GOT3 (cell line): ENCODE results near the gene THBS3.

Source experiments
- DNase-seq: peaks from one replicate; lab custom pipeline; 2025; ENCODE audit warnings: mixed read lengths; lab: John Stamatoyannopoulos, UW

The THBS3 gene

DNA sequence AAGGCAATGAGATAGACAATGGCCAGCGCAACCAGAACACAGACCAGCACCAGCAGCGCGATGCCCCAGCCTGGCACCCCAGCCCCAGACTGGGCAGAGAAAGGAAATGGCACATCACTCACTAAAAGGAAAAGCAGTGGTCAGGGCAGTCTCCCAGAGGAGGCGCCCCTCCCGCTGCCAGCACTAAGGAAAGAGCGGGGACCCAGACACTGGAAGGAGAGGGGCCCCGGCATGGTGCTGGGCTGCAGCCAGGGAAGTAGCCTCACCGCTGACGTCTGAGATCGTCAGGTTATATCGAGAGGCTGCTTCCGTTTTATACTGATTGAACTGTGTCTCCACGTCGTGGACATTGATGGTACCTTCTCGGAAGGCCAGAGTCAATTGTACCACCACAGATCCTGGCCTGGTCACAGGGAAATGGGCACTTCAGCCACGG, 20.2 kb downstream of the THBS3 start:
- no peak for DNase-seq

- DNase-seq = no peak
These were observed 20.8 kb downstream of the THBS3 start for GRCh38 chr1:155186794-155187455.

DNA sequence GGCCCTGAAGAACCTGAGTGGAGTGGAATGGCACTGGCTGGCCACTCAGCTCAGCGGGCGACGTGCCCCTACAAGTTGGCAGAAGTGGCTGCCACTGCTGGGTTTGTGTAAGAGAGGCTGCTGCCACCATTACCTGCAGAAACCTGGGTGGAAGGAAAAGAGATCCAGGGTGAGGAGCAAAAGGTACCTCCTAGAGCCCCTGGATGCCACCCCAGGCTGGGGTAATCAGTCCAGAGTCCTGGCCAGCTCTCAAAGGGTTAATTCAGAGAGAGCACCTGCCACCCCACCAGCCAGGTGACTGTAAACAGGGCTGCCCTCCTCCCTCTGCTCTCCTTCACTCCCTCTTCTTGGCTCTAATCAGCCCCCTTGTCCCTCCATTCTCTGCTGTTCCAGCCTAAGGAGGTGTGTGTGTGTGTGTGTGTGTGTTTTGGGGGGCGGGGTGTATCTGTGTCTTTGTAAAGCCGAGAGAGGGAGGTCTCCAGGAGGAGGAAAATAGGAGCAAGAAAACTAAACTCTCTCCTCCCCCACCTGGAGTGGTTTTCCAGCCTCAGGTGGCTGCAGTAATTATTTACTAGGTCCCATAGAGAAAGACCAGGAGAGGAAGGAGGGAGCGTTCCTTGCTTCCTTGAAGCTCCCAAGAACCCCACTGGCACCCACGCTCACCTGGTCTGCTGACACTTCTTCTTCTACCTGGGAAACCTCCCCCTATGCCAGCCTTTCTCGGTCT, 21.5 kb downstream of the THBS3 start:
- DNase-seq = no peak

- DNase-seq = no peak
These were observed 22.0 kb downstream of the THBS3 start for GRCh38 chr1:155185783-155186066.

DNA sequence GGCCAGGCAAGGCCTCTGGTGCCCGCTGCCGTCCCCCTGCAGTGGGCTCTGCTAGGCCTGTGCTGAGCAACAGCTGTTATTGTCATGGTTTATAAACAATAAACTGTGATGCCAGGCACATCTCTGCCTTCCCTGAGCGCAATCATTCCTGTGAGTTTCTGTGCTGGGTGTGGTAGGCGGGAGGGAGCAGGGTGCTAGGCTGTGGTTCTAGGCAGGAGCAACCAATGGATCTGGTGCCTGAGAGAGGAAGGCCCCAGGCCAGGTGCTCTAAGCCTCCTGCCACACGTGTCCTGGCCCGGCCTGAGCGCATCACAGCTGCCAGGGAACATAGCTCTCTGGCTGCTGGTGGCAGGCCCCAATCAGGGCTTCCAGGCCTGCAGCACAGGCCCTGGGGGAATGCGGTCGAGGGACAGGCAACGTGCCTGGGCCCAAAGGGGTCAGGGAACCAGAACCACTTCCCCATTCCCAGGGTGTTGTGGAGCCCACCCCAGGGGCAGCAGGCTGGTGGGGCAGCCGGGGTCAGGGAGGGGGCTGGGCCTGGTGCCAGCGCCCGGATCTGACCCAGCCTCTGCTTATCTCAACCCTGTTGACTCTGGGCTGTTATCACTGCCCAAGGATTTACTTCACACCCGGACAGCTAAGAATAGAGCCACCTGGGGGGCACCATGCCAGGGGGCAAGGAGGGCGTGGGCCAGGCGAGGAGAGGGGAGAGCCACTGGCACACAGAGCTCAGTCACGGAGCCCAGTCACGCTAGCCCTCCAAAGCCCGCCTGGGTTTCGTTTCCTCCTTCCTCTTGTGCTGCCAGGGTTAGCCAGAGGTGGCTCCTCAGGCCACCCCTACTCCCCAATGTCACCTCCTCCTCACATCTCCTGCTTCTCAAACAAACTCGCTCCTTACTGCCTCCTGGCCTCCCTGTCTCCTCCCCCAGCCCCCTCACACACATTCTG, 22.6 kb downstream of the THBS3 start:
- no peak for DNase-seq

DNA sequence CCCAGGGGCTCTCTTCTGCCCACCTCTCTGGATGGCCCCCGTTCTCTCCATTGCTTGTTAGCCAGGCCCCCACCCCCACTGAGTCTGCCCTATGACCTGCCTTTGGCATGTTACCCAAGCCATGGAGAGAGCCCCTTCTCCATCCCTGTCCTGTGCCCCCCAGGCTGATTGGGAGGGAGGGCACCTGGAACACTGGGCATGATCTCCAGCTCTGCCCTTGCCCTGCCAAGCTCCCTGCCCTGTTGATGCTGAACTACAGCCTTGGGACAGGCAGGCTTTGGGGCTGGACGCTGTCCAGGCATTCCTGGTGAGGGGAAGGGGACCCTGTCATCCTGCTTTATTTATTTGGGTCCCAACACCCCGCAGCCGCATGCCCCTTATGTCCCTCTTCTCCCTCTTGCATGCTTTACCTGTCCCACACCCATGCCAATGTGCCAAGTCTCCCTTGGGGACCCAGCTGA, 23.3 kb downstream of the THBS3 start:
- DNase-seq = no peak

GRCh38 chr1:155183775-155184221, 23.9 kb downstream of the THBS3 start:
- no peak for DNase-seq

DNA sequence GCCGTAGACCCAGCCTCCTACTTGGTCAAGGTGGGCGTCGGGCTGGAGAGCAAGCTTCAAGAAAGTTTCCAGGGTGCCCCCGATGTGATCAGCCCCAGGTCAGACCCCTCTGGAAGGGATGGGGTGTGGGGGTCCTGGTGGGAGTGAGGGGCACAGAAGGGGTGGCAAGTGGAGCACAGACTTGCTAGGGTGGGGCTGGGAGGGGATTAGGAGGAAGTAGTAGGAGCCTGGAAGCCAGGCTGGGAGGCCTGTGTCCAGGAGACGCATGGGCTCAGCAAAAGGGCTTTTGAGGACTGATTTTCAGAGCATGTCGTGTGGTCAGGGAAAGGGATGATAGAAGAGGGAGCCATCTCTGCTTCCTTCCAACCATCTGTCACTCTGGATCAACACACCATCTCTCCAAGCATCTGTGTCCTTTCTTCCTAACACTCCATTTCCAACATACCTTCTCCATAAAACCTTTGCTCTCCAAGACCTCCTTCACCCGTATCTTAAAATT, 25.6 kb downstream of the THBS3 start:
- DNase-seq = no peak

DNA sequence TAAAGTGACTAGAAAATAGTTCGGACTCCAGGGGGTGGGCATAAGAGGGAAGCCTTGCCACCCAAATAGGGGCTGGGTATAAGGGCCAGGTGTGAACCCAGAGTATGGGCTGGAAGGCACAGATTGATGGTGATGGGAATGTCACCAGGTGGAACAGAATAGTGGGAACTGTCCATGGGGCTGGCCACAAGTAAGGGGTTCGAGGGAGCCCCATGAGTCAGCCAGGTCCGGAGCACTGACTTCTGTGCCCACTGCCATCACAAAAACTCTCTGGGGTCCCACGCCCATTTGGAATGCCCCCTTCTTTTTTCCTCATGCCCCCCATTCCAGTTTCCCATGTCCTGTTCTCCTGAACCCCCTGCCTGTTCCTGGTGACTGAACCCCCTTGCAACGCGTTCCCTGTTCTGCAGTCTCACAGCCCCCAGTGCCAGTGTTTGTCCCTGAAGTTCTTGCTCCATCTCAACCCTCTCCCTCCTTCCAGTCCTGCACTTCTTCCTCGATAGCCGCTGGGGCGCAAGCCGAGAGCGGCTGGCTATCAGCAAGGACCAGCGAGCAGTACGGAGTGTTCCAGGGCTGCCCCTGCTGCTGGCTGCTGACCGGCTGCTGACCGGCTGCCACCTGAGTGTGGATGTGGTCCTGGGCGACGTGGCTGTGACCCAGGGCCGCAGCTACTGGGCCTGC, 26.2 kb downstream of the THBS3 start:
- no peak for DNase-seq

DNA sequence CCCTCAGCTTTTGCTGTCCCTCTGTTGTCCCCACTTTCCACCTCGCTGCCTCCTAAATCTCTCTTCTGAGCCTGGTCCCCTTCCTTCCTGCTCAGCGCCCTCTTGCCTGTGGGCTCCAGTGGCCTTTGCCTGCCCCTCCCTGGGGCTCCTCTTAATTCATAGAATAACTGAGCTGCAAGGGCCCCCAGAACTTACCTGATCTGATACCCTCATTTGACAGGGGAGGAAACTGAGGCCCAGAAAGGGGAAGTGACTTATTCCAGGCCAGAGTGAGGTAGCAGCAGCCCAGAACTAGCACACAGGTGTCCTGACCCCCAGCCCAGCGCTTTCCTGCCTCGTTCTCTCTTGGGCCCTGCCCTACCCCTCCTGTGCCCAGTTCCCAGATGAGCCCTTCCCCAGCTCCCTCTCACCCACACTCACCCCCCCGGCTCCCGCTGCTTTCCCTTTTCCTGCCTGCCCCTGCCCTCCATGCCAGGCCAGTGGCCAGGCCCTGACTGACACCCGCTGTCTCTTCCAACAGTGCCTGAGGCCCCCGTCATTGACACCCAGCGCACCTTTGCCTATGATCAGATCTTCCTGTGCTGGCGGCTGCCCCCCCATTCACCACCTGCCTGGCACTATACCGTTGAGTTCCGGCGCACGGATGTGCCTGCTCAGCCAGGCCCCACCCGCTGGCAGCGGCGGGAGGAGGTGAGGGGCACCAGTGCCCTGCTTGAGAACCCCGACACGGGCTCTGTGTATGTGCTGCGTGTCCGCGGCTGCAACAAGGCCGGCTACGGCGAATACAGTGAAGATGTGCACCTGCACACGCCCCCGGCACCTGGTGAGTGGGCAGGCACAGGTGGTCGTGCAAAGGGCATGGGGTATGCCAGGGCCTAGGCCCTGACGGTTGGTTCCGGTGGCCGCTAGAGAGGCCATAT, 28.3 kb downstream of the THBS3 start:
- no peak for DNase-seq

DNA sequence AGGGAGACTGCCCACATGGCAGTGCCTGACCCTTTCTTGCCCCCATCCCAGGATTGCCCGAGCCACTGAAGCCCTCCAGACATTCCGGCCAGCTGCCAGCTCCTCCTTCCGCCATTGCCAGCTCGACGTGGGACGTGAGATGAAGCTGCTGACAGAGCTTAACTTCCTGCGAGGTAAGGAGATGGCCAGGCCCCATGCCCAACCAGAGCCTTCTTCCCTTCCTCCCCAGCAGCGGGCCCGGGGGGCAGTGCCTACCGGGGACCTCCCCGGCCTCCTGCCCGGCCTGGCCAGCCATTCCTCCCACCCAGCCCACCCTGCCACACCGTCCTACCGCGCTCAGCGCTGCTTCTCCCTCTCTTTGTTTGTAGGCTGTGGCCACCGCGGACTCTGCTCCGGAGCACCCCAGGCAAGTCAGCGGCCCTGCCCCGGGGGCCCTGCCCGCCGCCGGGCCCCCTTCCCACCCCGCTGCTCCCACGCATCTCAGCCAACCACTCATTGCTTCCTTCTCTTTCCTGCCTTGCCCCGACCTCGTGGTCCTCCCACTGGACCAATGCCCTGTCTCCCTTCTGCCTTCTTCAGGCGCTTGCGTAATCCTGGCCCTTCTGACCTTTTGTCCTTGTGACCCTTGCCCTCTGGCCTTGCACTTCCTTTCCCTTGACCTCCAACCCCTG, 29.1 kb downstream of the THBS3 start:
- no peak for DNase-seq

- no peak for DNase-seq
These were observed 29.8 kb downstream of the THBS3 start for GRCh38 chr1:155177918-155178281.

GRCh38 chr1:155177192-155177917, 30.3 kb downstream of the THBS3 start:
- DNase-seq = no peak

GRCh38 chr1:155176544-155177071, 31.1 kb downstream of the THBS3 start:
- DNase-seq = peak; percentile 59

GRCh38 chr1:155175927-155176371, 31.7 kb downstream of the THBS3 start:
- no peak for DNase-seq

DNA sequence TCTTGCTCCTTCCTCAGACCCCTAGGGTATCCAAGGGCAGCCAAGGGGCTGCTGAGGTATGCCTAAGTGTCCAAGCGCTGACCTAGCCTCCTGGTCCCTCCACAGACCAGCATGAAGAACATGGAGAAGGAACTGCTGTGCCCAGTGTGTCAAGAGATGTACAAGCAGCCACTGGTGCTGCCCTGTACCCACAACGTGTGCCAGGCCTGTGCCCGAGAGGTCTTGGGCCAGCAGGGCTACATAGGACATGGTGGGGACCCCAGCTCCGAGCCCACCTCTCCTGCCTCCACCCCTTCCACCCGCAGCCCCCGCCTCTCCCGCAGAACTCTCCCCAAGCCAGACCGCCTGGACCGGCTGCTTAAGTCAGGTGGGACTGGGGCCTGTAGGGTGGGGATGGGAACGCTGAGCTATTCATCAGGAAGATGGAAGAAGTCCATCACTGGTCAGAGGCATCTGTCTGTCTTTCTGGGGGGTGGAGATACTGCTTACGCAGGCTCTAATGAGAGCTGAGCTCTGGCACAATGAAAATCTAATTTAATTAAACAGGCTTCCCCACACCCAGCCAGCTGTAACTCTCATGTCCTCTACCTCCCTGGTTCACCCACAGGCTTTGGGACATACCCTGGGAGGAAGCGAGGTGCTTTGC, 32.3 kb downstream of the THBS3 start:
- DNase-seq = no peak

GRCh38 chr1:155174324-155175280, 33.1 kb downstream of the THBS3 start:
- DNase-seq = no peak
